ENCODE results near the gene RAB30. TPM values are rescaled to one million over a fixed set of nuclear protein-coding genes. Genes with fewer than 3 reads are reported as not detected.

RAB30 gene
- total RNA-seq, 1 donor from 2014 or later: 12.3 TPM

DNA sequence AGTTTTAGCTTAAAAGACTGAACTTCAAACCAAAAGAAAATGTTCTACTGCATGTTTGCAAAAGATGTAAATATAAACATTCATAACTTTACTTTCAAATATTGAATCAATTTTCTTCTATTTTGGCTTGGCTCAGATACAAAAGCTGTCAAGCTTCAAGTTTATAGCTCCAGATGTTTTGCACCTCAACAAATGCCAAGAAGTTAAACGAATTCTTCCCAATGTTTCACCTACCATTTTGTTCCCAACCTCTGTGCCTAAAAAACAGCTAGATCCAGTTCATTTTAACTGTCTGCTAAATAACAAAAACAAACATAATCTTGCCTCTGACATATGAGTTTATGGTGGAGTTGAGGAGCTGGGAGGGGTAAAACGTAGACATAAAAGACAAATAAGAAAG, 76.5 kb downstream of the RAB30 start:
- no peak overlapping the region for H3K4me3 ChIP-seq
- peaks cover 20% of the 10 kb centered on the region for H3K4me1 Mint-ChIP-seq
- no peaks in the 10 kb centered on the region for H3K9me3 ChIP-seq (ENCODE audit: low read depth)
- no peak for TF ChIP-seq EZH2 (IDR thresholded peaks at IDR 0.05)
- TF ChIP-seq, protein P1, sequence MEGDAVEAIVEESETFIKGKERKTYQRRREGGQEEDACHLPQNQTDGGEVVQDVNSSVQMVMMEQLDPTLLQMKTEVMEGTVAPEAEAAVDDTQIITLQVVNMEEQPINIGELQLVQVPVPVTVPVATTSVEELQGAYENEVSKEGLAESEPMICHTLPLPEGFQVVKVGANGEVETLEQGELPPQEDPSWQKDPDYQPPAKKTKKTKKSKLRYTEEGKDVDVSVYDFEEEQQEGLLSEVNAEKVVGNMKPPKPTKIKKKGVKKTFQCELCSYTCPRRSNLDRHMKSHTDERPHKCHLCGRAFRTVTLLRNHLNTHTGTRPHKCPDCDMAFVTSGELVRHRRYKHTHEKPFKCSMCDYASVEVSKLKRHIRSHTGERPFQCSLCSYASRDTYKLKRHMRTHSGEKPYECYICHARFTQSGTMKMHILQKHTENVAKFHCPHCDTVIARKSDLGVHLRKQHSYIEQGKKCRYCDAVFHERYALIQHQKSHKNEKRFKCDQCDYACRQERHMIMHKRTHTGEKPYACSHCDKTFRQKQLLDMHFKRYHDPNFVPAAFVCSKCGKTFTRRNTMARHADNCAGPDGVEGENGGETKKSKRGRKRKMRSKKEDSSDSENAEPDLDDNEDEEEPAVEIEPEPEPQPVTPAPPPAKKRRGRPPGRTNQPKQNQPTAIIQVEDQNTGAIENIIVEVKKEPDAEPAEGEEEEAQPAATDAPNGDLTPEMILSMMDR (IDR thresholded peaks at IDR 0.05): no peak
- no peak for TF ChIP-seq EZH2phosphoT487 (IDR thresholded peaks at IDR 0.05)
- no peaks in the 10 kb centered on the region for H3K79me2 ChIP-seq (ENCODE audit: low read depth)
- H3K27me3 ChIP-seq: no peaks in the 10 kb centered on the region
- H3K9ac ChIP-seq: no peak overlapping the region
- H3K27ac ChIP-seq: no peak overlapping the region
- peaks cover 8% of the 10 kb centered on the region for H3K36me3 Mint-ChIP-seq
- peaks cover 2% of the 10 kb centered on the region for H3F3A ChIP-seq (ENCODE audit: low read depth)
- peaks cover 7% of the 10 kb centered on the region for H3K27me3 Mint-ChIP-seq (ENCODE audit: insufficient read depth, low read depth)
- no peak overlapping the region for H2AFZ ChIP-seq (replicated peaks)
- no peaks in the 10 kb centered on the region for H3K36me3 ChIP-seq
- peaks cover 4% of the 10 kb centered on the region for H3K4me1 ChIP-seq
- H4K20me1 ChIP-seq (ENCODE audit: low read depth): no peaks in the 10 kb centered on the region
- H3K27ac Mint-ChIP-seq: no peak overlapping the region
- no peak overlapping the region for H3K4me2 ChIP-seq
- H3K9me3 Mint-ChIP-seq: no peaks in the 10 kb centered on the region
- DNase-seq (ENCODE audit: low spot score): no peak
- no peak overlapping the region for H3K4me3 Mint-ChIP-seq

DNA sequence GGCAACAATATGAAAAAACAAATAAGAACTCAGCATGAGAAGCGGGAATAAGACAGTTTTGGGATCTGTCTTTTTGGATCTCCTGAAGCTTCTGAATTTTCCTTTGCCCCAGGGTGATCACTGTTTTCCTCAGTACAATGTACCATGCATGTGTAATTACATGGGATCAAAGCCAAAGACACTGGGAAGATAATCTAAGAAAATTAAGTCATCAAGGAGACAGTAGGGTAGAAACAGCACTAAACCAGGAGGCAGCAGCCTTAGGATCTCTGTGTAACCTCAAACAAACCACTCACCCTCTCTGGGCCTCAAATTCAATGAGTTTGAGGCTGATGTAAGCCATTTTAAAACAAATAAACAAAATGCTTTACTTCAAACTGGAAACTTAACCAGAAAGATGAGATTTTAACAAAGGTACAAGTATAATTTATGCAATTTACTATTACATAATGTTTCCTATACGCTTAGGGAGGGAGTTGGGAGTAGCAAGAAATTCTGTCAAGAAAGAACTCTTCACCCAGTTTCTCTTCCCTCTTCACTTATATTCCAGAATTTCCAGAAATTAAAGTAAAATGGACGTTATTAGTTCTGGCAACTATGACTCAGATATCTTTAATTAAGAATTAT, 77.0 kb downstream of the RAB30 start:
- no peak overlapping the region for H3K4me2 ChIP-seq
- DNase-seq (ENCODE audit: low spot score): no peak
- peaks cover 2% of the 10 kb centered on the region for H4K20me1 ChIP-seq (ENCODE audit: low read depth)
- no peaks in the 10 kb centered on the region for H3K79me2 ChIP-seq (ENCODE audit: low read depth)
- no peak overlapping the region for H3K4me3 ChIP-seq
- peaks cover 9% of the 10 kb centered on the region for H3K4me1 ChIP-seq
- H3F3A ChIP-seq (ENCODE audit: low read depth): peaks cover 7% of the 10 kb centered on the region
- H3K9me3 ChIP-seq (ENCODE audit: low read depth): no peaks in the 10 kb centered on the region
- Mint-ChIP-seq H3K27me3 (ENCODE audit: insufficient read depth, low read depth) (peaks cover 7% of the 10 kb centered on the region), H3K4me3 (no peak overlapping the region), H3K36me3 (peaks cover 7% of the 10 kb centered on the region), H3K4me1 (peaks cover 25% of the 10 kb centered on the region), H3K27ac (no peak overlapping the region), H3K9me3 (no peaks in the 10 kb centered on the region)
- TF ChIP-seq, protein P1 (IDR thresholded peaks at IDR 0.05): no peak
- TF ChIP-seq EZH2phosphoT487 (IDR thresholded peaks at IDR 0.05): no peak
- TF ChIP-seq EZH2 (IDR thresholded peaks at IDR 0.05): no peak
- H3K27ac ChIP-seq: no peak overlapping the region
- no peak overlapping the region for H2AFZ ChIP-seq (replicated peaks)
- H3K9ac ChIP-seq: no peak overlapping the region
- H3K27me3 ChIP-seq: no peaks in the 10 kb centered on the region
- no peaks in the 10 kb centered on the region for H3K36me3 ChIP-seq

GRCh38 chr11:82992223-82992622, 79.5 kb downstream of the RAB30 start:
- no peak for DNase-seq (ENCODE audit: low spot score)
- no peak overlapping the region for H2AFZ ChIP-seq (replicated peaks)
- Mint-ChIP-seq H3K36me3 (peaks cover 6% of the 10 kb centered on the region), H3K4me1 (peaks cover 29% of the 10 kb centered on the region), H3K27me3 (ENCODE audit: insufficient read depth, low read depth) (peaks cover 5% of the 10 kb centered on the region), H3K9me3 (no peaks in the 10 kb centered on the region), H3K4me3 (no peak overlapping the region), H3K27ac (no peak overlapping the region)
- H3K4me3 ChIP-seq: no peak overlapping the region
- H3K27ac ChIP-seq: no peak overlapping the region
- H3F3A ChIP-seq (ENCODE audit: low read depth): peaks cover 16% of the 10 kb centered on the region
- no peak overlapping the region for H3K9ac ChIP-seq
- TF ChIP-seq EZH2phosphoT487 (IDR thresholded peaks at IDR 0.05) (no peak), EZH2 (IDR thresholded peaks at IDR 0.05) (no peak)
- TF ChIP-seq, protein P1 (IDR thresholded peaks at IDR 0.05): no peak
- no peak overlapping the region for H3K4me2 ChIP-seq
- H3K27me3 ChIP-seq: no peaks in the 10 kb centered on the region
- H4K20me1 ChIP-seq (ENCODE audit: low read depth): peaks cover 6% of the 10 kb centered on the region
- H3K79me2 ChIP-seq (ENCODE audit: low read depth): no peaks in the 10 kb centered on the region
- H3K36me3 ChIP-seq: no peaks in the 10 kb centered on the region
- H3K9me3 ChIP-seq (ENCODE audit: low read depth): no peaks in the 10 kb centered on the region
- peaks cover 18% of the 10 kb centered on the region for H3K4me1 ChIP-seq

Measured in neural progenitor cell (in vitro differentiated cells).